ENCODE measurements around the gene ZNF778.
"Not testable (repeated sequence)": the region's sequence is repeated elsewhere in the genome, so short reads cannot be mapped to it uniquely, and the experiment has no call there.

Gene ZNF778

GRCh38 chr16:89183463-89183862 is 34.0 kb upstream of the ZNF778 start:
- DNase-seq = no peak

- no peak for DNase-seq
These were observed 33.4 kb upstream of the ZNF778 start for GRCh38 chr16:89183975-89184676.

- no peak for DNase-seq
These were observed 32.9 kb upstream of the ZNF778 start for GRCh38 chr16:89184677-89184932.

- DNase-seq = no peak
These were observed 32.3 kb upstream of the ZNF778 start for GRCh38 chr16:89184933-89185794.

GRCh38 chr16:89185887-89186592 is 31.5 kb upstream of the ZNF778 start:
- not testable (repeated sequence) for DNase-seq

- not testable (repeated sequence) for DNase-seq
These were observed 30.9 kb upstream of the ZNF778 start for GRCh38 chr16:89186593-89187031.

- no peak for DNase-seq
These were observed 30.3 kb upstream of the ZNF778 start for GRCh38 chr16:89187032-89187769.

GRCh38 chr16:89187770-89188392 is 29.6 kb upstream of the ZNF778 start:
- DNase-seq = no peak

- DNase-seq = not testable (repeated sequence)
These were observed 28.8 kb upstream of the ZNF778 start for GRCh38 chr16:89188471-89189357.

- no peak for DNase-seq
These were observed 28.0 kb upstream of the ZNF778 start for GRCh38 chr16:89189358-89190025.

GRCh38 chr16:89190150-89190958 is 27.1 kb upstream of the ZNF778 start:
- DNase-seq = no peak

- no peak for DNase-seq
These were observed 26.2 kb upstream of the ZNF778 start for GRCh38 chr16:89191033-89191900.

GRCh38 chr16:89191901-89192185 is 25.7 kb upstream of the ZNF778 start:
- no peak for DNase-seq

- not testable (repeated sequence) for DNase-seq
These were observed 25.1 kb upstream of the ZNF778 start for GRCh38 chr16:89192186-89192955.

GRCh38 chr16:89192956-89193575 is 24.4 kb upstream of the ZNF778 start:
- DNase-seq = no peak

GRCh38 chr16:89193576-89194293 is 23.8 kb upstream of the ZNF778 start:
- DNase-seq = no peak
